KMS-11 (cell line): ENCODE results near the gene RUSC1.

ENCODE experiments used
- H2AFZ ChIP-seq: fragments of 200-600 bp; sonication (generic); 2 replicates; pipeline ENCODE4 v1.6.1; 2016; ENCODE audit warnings: antibody characterized with exemption, mixed run types, low read depth
- H3K27ac ChIP-seq: fragments of 200-600 bp; sonication (generic); 2 replicates; pipeline ENCODE4 v1.6.1; 2016; ENCODE audit warnings: mild to moderate bottlenecking, mixed run types
- H3K27me3 ChIP-seq: fragments of 200-600 bp; sonication (generic); 2 replicates; pipeline ENCODE4 v1.6.1; 2017; ENCODE audit warnings: mild to moderate bottlenecking, low read depth, mixed run types, moderate library complexity; ENCODE audit not compliant: insufficient read depth
- H3K36me3 ChIP-seq: fragments of 200-600 bp; sonication (generic); 2 replicates; pipeline ENCODE4 v1.6.1; 2017; ENCODE audit warnings: mild to moderate bottlenecking, mixed run types; ENCODE audit not compliant: insufficient read depth
- H3K4me1 ChIP-seq: fragments of 200-600 bp; sonication (generic); 2 replicates; pipeline ENCODE4 v1.6.1; 2016; ENCODE audit warnings: mild to moderate bottlenecking, low read depth, mixed run types; ENCODE audit not compliant: poor library complexity, severe bottlenecking
- H3K4me2 ChIP-seq: fragments of 200-600 bp; sonication (generic); 2 replicates; pipeline ENCODE4 v1.7.0; 2016; ENCODE audit warnings: mild to moderate bottlenecking, mixed run types
- H3K4me3 ChIP-seq: fragments of 200-600 bp; sonication (generic); IDR thresholded peaks from 2 replicates; pipeline ENCODE4 v1.6.1; 2017; ENCODE audit warnings: low read depth, low read length, mixed read lengths; ENCODE audit not compliant: insufficient read depth
- H3K79me2 ChIP-seq: fragments of 200-600 bp; sonication (generic); 2 replicates; pipeline ENCODE4 v1.6.1; 2016; ENCODE audit warnings: low read depth, mixed run types; ENCODE audit not compliant: insufficient read depth
- H3K9ac ChIP-seq: fragments of 200-600 bp; sonication (generic); 2 replicates; pipeline ENCODE4 v1.6.1; 2016; ENCODE audit warnings: mild to moderate bottlenecking, mixed run types
- H4K20me1 ChIP-seq: fragments of 200-600 bp; sonication (generic); 2 replicates; pipeline ENCODE4 v1.6.1; 2016; ENCODE audit warnings: mild to moderate bottlenecking, mixed run types; ENCODE audit not compliant: insufficient read depth
- TF ChIP-seq, protein P1 (sequence below): fragments of 200-600 bp; sonication (generic); conservative IDR thresholded peaks from 2 replicates; pipeline ENCODE4 v1.6.1; 2017; ENCODE audit warnings: low read depth, mild to moderate bottlenecking, antibody characterized with exemption, low read length, moderate library complexity, mixed read lengths

RUSC1 gene

DNA sequence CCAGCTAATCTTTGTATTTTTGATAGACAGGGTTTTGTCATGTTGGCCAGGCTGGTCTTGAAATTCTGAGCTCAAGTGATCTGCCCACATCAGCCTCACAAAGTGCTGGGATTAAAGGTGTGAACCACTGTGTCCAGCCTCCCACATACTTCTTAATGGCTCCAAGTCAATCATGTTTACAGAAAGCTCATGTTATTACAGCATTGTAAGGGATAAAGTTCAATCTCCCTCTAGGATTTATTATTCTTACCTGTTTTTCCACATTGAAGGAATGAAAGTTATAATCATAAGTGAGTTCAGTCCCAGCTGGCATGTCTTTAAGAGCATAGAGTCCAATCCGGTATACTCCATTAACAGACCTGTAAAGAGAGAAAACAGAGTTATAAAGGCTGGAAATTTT, 39.4 kb downstream of the RUSC1 start:
- H3K36me3 ChIP-seq: peaks cover 34% of the 10 kb centered on the region; the same call in 1 of the 2 replicates
- no peaks in the 10 kb centered on the region for H4K20me1 ChIP-seq
- TF ChIP-seq, protein P1, sequence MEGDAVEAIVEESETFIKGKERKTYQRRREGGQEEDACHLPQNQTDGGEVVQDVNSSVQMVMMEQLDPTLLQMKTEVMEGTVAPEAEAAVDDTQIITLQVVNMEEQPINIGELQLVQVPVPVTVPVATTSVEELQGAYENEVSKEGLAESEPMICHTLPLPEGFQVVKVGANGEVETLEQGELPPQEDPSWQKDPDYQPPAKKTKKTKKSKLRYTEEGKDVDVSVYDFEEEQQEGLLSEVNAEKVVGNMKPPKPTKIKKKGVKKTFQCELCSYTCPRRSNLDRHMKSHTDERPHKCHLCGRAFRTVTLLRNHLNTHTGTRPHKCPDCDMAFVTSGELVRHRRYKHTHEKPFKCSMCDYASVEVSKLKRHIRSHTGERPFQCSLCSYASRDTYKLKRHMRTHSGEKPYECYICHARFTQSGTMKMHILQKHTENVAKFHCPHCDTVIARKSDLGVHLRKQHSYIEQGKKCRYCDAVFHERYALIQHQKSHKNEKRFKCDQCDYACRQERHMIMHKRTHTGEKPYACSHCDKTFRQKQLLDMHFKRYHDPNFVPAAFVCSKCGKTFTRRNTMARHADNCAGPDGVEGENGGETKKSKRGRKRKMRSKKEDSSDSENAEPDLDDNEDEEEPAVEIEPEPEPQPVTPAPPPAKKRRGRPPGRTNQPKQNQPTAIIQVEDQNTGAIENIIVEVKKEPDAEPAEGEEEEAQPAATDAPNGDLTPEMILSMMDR: no peak
- no peaks in the 10 kb centered on the region for H3K4me1 ChIP-seq
- no peak overlapping the region for H3K9ac ChIP-seq
- H2AFZ ChIP-seq: no peak overlapping the region
- H3K4me2 ChIP-seq: no peak overlapping the region
- no peak overlapping the region for H3K27ac ChIP-seq
- no peaks in the 10 kb centered on the region for H3K79me2 ChIP-seq
- no peak overlapping the region for H3K4me3 ChIP-seq
- no peaks in the 10 kb centered on the region for H3K27me3 ChIP-seq

DNA sequence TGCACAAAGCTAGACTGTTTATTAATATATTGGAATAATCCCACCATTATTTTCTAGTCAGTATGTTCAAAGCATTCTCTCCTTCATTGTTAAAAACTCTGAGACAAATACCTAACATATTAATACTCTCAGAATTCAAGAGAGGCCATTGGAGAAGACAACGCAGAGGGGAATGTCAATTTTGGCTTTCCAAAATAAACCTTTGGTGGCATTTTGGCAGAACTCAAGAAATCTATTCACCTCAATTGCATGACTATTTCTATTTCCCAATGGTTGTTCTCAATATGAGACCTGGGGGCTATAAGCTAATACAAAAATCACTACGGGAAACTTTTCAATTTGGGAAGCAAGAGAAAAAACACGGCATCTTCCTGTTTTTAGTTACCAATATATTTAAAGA, 58.5 kb downstream of the RUSC1 start:
- TF ChIP-seq, protein P1: no peak
- H3K36me3 ChIP-seq: peaks cover 32% of the 10 kb centered on the region; the same call in 1 of the 2 replicates
- no peak overlapping the region for H2AFZ ChIP-seq
- peaks cover 5% of the 10 kb centered on the region; the same call in 1 of the 2 replicates for H3K79me2 ChIP-seq
- no peaks in the 10 kb centered on the region for H3K27me3 ChIP-seq
- H4K20me1 ChIP-seq: no peaks in the 10 kb centered on the region
- no peak overlapping the region for H3K27ac ChIP-seq
- peaks cover 21% of the 10 kb centered on the region for H3K4me1 ChIP-seq
- no peak overlapping the region for H3K4me3 ChIP-seq
- no peak overlapping the region for H3K9ac ChIP-seq
- peak overlapping the region; percentile 16; the same call in 1 of the 2 replicates for H3K4me2 ChIP-seq

DNA sequence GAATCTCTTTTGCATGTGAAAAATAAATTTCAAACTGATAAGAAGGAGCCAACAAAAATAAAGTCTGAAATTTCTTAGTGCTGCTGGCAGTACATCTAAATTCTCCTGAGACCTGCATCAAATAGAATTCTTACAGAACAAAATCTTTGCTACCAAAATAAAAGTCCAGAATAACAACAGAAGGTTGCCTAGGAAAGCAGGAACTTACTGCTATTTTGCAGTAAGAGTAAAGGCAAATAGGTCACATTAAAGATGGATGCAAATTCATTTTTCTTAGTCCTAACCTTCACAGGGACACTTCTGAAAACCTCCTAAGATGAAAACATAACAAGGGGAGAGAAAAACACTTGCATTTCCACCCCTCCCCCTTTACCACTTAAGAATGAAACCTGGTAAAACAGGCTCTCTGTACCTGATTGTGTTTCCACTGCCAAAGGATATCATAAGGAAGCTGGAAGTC, 59.0 kb downstream of the RUSC1 start:
- no peak overlapping the region for H3K4me3 ChIP-seq
- H3K4me2 ChIP-seq: peak overlapping the region; percentile 16; the same call in 1 of the 2 replicates
- H3K4me1 ChIP-seq: peaks cover 21% of the 10 kb centered on the region
- H4K20me1 ChIP-seq: no peaks in the 10 kb centered on the region
- peaks cover 32% of the 10 kb centered on the region; the same call in 1 of the 2 replicates for H3K36me3 ChIP-seq
- peaks cover 5% of the 10 kb centered on the region; the same call in 1 of the 2 replicates for H3K79me2 ChIP-seq
- no peak overlapping the region for H2AFZ ChIP-seq
- TF ChIP-seq, protein P1: no peak
- H3K27ac ChIP-seq: peak overlapping the region; percentile 3; the same call in 1 of the 2 replicates
- H3K27me3 ChIP-seq: no peaks in the 10 kb centered on the region
- H3K9ac ChIP-seq: no peak overlapping the region
